MCF 10A (cell line): ENCODE measurements around the gene ACOX1. TPM values are rescaled to one million over a fixed set of nuclear protein-coding genes. Genes with fewer than 3 reads are reported as not detected.

Source experiments
- BruUV-seq: library from RNA; stranded (reverse); fragments of 400-500 nt; replicated peaks from 2 replicates; lab custom pipeline; 2021; lab: Mats Ljungman, UMichigan
- CTCF ChIA-PET: fragments of 300-600 bp; sonication (Branson Sonifier 250); formaldehyde crosslinking; extraction: SDS; loops from one replicate; lab custom pipeline; 2021; ENCODE audit warnings: antibody characterized with exemption, inconsistent platforms; lab: Yijun Ruan, JAX
- POLR2A ChIA-PET: fragments of 300-600, 350-650 bp; sonication (Branson Sonifier 250); formaldehyde crosslinking; extraction: SDS; loops from one replicate; lab custom pipeline; 2020; ENCODE audit warnings: antibody characterized with exemption, inconsistent platforms; lab: Yijun Ruan, JAX
- DNase-seq: peaks from one replicate; pipeline ENCODE4 v3.0.0-alpha.2; 2018; ENCODE audit not compliant: unreplicated experiment
- H3K27ac Mint-ChIP-seq: one replicate; pipeline ENCODE4 v1.8.0; 2022; ENCODE audit warnings: mild to moderate bottlenecking, low read depth, mixed read lengths; ENCODE audit not compliant: unreplicated experiment
- H3K27me3 Mint-ChIP-seq: one replicate; pipeline ENCODE4 v1.8.0; 2022; ENCODE audit warnings: mixed read lengths; ENCODE audit not compliant: insufficient read depth, unreplicated experiment
- H3K36me3 Mint-ChIP-seq: one replicate; pipeline ENCODE4 v1.8.0; 2022; ENCODE audit warnings: mild to moderate bottlenecking, moderate library complexity, mixed read lengths; ENCODE audit not compliant: insufficient read depth, unreplicated experiment
- H3K4me1 Mint-ChIP-seq: one replicate; pipeline ENCODE4 v1.8.0; 2022; ENCODE audit warnings: mixed read lengths; ENCODE audit not compliant: insufficient read depth, unreplicated experiment
- H3K4me3 Mint-ChIP-seq: one replicate; pipeline ENCODE4 v1.8.0; 2022; ENCODE audit warnings: mild to moderate bottlenecking, moderate library complexity, mixed read lengths; ENCODE audit not compliant: unreplicated experiment
- H3K9me3 Mint-ChIP-seq: one replicate; pipeline ENCODE4 v1.8.0; 2022; ENCODE audit warnings: mixed read lengths; ENCODE audit not compliant: unreplicated experiment
- CTCF ChIP-seq: fragments of 200-600 bp; IDR thresholded peaks from one replicate; pipeline ENCODE4 v1.8.0; 2022; ENCODE audit warnings: antibody characterized with exemption, mild to moderate bottlenecking; ENCODE audit not compliant: unreplicated experiment
- intact Hi-C: fragments of 100-400 bp; cut with micrococcal nuclease; formaldehyde crosslinking; loops from 2 replicates; pipeline ENCODE4 v1.14.1; 2022
- total RNA-seq: library from RNA; stranded (reverse); gene quantifications from 2 replicates; pipeline ENCODE4 v1.2.3, GENCODE V29; 2022

ACOX1 gene
- total RNA-seq, 1 experiment from 2014 or later = 23.4 TPM

GRCh38 chr17:75898065-75898464, 80.9 kb downstream of the ACOX1 start:
- no peak for DNase-seq
- no TSS peak for BruUV-seq
- Mint-ChIP-seq H3K4me3 (peak overlapping the region; percentile 74), H3K4me1 (peaks cover 19% of the 10 kb centered on the region), H3K36me3 (peaks cover 39% of the 10 kb centered on the region), H3K27me3 (no peaks in the 10 kb centered on the region), H3K9me3 (no peaks in the 10 kb centered on the region), H3K27ac (peak overlapping the region; percentile 70)
- intact Hi-C loops = no loop called here
- TF ChIP-seq CTCF = no peak
- ChIA-PET POLR2A (interaction anchor here (0.6 to 5.0 kb wide), 7 partner anchors 7 to 484 kb away, joined by 3 to 80 read pairs (median 4); partner anchors contain the start of genes MRPL38, RECQL5, SAP30BP and TRIM47), CTCF (interaction anchor here (0.6 kb wide), 1 partner anchor 43 kb away, joined by 3 read pairs; the partner anchor contains the start of gene WBP2)

GRCh38 chr17:75897160-75898019, 81.6 kb downstream of the ACOX1 start:
- Mint-ChIP-seq H3K27ac (peak overlapping the region; percentile 70), H3K9me3 (no peaks in the 10 kb centered on the region), H3K36me3 (peaks cover 39% of the 10 kb centered on the region), H3K27me3 (no peaks in the 10 kb centered on the region), H3K4me3 (peak overlapping the region; percentile 74), H3K4me1 (peaks cover 19% of the 10 kb centered on the region)
- TSS peak; percentile 44 for BruUV-seq
- DNase-seq = no peak
- ChIA-PET CTCF (interaction anchor here (0.9 to 2.2 kb wide), 6 partner anchors 10 to 133 kb away, joined by 5 to 12 read pairs (median 6); partner anchors contain the start of gene GALK1), POLR2A (interaction anchor here (0.5 to 5.0 kb wide), 14 partner anchors 8 to 281 kb away, joined by 3 to 80 read pairs (median 4); partner anchors contain the start of genes GALK1, MRPL38, RECQL5 and SAP30BP)
- intact Hi-C loops = loop anchor here (2.0 kb wide), 1 partner anchor 43 kb away; the partner anchor contains the start of gene WBP2
- no peak for TF ChIP-seq CTCF

- POLR2A ChIA-PET = interaction anchor here (0.6 to 5.0 kb wide), 19 partner anchors 9 to 380 kb away, joined by 3 to 80 read pairs (median 5); partner anchors contain the start of genes GALK1, MRPL38, RECQL5 and SAP30BP
- peak within 1 kb of the TSS; percentile 70 for H3K27ac Mint-ChIP-seq
These were observed 82.4 kb downstream of the ACOX1 start, which contains the start of gene TRIM65 for GRCh38 chr17:75896415-75897159. TRIM65 (minus strand) TSS chr17:75896951; CDS start chr17:75896937, 14 bp downstream.

More at GRCh38 chr17:75896415-75897159, 82.4 kb downstream of the ACOX1 start, which contains the start of gene TRIM65:
- H3K4me3 Mint-ChIP-seq = peak within 1 kb of the TSS; percentile 74
- peaks cover 43% of the 10 kb centered on the region for H3K36me3 Mint-ChIP-seq
- CTCF ChIA-PET = interaction anchor here (0.5 to 2.2 kb wide), 14 partner anchors 9 to 222 kb away, joined by 3 to 12 read pairs (median 5); partner anchors contain the start of genes GALK1 and TRIM47
- peak; percentile 14 for TF ChIP-seq CTCF
- peak; percentile 71 for DNase-seq
- intact Hi-C loops = loop anchor here (1.0 to 2.0 kb wide), 2 partner anchors 42 to 132 kb away; partner anchors contain the start of gene WBP2
- H3K9me3 Mint-ChIP-seq = no peaks in the 10 kb centered on the region
- H3K27me3 Mint-ChIP-seq = no peaks in the 10 kb centered on the region
- peaks cover 19% of the 10 kb centered on the region for H3K4me1 Mint-ChIP-seq
- no TSS peak for BruUV-seq
